ENCODE measurements around the gene MTFP1.
"Not testable (repeated sequence)": the region's sequence is repeated elsewhere in the genome, so short reads cannot be mapped to it uniquely, and the experiment has no call there.

MTFP1 gene

DNA sequence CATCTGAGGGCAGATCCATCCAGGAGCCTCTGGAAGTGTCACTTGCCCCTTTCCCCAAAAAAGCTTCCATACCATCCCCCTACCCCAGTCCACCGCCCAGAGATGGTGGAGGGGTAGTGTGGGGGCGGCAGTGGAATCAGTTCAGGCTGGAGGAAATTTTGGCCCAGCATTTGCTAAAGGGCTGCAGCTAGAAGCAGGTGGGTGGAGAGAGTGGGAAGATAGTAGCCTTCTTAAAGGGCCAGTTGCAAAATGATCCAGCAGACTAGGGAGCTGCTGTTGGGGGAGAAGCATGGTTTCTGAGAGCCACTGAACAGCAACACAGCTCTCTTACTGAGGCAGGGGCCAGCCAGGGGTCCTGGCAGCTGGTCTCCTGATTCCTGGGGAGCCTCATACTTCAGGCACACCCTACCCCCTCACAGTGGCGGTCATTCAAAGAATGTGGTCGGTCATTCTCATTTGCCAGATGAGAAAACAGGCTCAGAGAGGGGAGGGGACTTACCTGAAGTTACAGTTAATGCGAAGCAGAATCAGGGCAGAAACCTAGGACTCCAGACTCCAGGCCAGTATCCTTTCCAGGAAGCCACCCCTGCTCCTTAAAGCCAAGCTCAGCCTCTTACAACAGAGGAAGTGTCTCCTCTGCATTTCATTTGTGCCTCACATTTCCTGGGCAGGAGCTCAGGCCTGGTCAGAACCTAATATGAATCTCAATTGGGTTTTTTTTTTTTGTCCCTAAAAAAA lies 23.4 kb upstream of the MTFP1 start:
- no peak for DNase-seq

- not testable (repeated sequence) for DNase-seq
Observed at GRCh38 chr22:30402766-30403104, 22.8 kb upstream of the MTFP1 start.

GRCh38 chr22:30404307-30404706 lies 21.3 kb upstream of the MTFP1 start:
- no peak for DNase-seq

DNA sequence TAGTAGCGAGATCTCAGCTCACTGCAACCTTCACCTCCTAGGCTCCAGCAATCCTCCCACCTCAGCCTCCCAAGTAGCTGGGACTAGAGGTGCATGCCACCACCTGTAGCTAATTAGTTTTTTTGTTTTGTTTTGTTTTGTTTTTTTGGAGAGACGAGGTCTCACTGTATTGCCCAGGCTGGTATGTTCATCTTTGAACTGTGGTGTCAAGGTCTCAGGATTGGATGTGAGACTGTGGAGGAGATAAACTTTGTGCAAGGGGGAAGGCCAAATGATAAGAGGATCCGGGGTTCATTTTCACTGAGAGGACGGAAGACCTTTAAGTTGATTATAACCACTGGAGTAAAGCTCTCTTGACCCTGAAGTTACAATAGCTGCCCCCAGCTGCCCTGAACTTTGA lies 19.8 kb upstream of the MTFP1 start:
- DNase-seq: no peak

DNA sequence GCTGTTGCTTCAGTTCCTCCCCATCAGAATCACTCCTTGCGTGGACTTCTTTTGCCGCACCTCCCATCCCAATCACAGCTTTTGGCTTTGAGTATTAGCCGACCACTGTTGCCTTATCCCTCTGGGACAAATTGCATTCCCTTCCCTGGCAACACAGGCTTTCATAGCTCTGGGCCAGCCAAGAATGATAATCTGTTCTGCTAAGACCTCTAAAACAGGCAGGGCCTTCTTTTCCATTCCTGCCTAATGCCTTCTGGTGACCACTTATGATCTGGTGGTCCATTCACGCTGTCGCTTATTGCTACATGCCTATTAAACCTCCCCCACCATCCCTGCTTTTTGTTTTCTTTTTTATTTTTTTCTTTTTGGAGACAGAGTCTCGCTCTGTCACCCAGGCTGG lies 19.2 kb upstream of the MTFP1 start:
- DNase-seq: no peak

- no peak for DNase-seq
Observed at GRCh38 chr22:30408388-30409102, 17.0 kb upstream of the MTFP1 start.

GRCh38 chr22:30411780-30412179 lies 13.8 kb upstream of the MTFP1 start:
- DNase-seq: no peak

- DNase-seq: no peak
Observed at GRCh38 chr22:30413001-30413400, 12.6 kb upstream of the MTFP1 start.

GRCh38 chr22:30413745-30414524 lies 11.6 kb upstream of the MTFP1 start:
- DNase-seq: no peak

DNA sequence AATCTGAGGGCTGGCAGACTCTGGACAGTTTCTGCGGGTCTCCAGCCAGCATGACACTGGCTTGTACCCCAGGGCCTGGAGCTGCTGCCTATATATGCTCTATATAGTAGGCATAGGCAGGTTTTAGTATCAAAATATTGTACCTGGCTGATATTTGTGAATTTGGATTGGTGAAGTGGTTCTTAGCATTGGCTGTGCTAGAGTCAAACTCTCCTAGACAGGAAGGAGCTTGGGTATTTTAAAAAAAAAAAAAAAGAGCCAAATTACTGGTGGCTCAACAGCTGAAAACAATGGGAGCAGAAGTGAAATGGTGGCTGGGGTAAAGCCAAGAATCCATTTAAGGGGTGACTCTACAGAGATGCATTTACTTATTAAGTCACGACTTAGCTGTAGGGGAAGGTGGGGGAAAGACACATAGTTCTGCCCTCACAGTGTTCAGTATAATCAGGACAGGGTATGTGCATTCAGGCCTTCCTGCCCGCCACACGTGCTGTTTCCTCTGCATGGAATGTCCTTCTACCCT lies 11.0 kb upstream of the MTFP1 start:
- no peak for DNase-seq

DNA sequence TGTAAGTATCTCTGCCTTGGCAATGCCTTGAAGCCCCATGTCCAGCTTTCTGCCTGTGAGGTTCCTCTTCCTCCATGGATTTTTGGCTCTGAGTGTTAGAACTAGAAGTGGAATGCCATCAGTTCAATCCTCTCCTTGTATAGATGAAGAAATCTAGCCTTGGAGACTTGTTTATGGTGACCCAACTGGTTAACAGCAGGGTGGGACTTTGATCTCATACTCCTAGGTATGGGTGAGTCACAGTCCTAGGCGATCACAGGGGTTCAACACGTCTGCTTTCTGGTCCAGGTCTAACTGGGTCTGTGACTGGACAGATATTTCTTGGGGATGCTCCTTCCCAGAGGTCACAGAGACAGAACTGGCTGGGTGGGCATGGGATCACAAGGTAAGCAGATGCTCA lies 9.2 kb upstream of the MTFP1 start:
- DNase-seq: no peak

DNA sequence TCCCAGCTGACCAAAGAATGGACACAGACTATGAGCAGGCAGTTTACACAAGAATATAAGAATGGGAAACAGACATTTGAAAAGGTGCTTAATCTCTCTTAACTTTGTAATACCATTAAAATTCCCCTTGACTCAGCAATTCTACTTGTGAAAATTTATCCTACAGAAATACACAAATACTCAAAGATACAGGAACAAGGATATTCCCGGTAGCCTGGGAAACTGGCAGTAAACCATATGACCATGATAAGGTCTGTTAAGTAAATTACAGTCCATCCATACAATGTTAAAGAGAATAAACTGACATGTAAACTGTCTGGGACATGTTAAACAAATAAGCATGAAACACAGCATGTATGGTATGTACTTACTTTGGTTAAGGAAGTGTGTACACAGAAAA lies 8.7 kb upstream of the MTFP1 start:
- DNase-seq: no peak

DNA sequence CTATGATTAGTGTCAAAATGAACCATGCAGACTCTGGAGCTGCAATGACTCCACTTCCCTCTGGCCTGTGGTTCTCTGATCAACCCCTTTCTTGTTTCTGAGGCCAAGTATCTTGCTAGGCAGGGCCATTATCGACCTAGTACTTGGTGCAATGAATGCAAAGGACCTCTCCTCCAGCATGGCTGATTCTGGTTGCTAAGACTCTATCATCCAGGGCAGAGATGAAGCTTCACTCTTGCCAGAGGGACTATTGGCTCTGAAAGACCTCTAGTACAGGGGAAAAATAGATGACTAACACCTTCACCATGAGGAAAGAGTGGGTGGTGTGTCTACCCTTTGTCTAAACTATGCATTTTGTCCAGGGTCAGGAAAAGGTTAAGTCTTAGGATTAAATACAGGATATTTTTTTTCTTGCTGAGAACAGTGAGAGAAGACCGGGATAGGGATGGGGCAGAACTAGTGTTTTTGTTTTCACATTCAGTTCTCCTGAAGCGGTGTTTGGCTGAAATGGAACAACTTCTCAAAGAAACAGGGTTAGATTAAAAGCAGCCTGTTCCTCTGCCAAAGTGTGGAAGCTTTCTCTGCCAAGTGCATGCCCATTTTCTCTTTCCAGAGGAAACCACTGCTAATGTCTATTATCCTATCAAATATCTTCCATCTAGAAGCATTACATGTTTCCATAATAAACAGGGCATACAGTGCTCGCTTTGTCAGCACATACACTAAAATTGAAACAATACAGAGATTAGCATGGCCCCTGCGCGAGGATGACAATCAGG lies 5.0 kb upstream of the MTFP1 start:
- no peak for DNase-seq

DNA sequence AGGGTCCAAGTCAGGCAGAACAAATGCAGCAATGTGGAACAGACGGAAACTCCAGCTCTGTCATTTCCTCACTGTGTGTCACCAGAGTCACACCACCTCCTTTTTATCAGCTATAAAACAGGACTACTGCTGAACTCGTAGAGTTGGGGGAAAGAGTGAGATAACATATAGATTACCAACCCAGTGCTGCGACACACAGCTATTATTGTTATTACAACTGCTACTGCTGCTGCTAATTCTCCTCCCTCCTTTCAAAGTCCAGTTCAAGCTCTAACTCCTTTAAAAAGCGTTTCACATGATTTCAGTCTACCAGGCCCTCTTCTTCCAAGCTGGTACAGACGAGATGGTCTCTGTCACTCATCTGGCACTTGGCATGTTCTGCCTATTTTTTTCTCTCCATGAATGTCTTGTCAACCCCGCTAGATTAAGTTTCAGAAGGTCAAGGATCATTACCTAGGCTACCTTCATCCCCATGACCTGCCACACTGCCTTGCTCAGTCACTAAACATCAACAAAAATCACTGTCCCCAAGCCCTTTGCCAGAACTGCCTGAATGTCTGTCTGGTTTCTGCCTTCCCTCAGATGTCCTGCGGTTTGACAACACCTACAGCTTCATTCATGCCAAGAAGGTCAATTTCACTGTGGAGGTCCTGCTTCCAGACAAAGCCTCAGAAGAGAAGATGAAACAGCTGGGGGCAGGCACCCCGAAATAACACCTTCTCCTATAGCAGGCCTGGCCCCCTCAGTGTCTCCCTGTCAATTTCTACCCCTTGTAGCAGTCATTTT lies 3.7 kb upstream of the MTFP1 start:
- DNase-seq: no peak

GRCh38 chr22:30422481-30423300 lies 2.9 kb upstream of the MTFP1 start:
- no peak for DNase-seq

GRCh38 chr22:30423301-30423958 lies 2.1 kb upstream of the MTFP1 start:
- DNase-seq: no peak

- peak; percentile 99 for DNase-seq
Observed at GRCh38 chr22:30423959-30424533, 1.5 kb upstream of the MTFP1 start.

DNA sequence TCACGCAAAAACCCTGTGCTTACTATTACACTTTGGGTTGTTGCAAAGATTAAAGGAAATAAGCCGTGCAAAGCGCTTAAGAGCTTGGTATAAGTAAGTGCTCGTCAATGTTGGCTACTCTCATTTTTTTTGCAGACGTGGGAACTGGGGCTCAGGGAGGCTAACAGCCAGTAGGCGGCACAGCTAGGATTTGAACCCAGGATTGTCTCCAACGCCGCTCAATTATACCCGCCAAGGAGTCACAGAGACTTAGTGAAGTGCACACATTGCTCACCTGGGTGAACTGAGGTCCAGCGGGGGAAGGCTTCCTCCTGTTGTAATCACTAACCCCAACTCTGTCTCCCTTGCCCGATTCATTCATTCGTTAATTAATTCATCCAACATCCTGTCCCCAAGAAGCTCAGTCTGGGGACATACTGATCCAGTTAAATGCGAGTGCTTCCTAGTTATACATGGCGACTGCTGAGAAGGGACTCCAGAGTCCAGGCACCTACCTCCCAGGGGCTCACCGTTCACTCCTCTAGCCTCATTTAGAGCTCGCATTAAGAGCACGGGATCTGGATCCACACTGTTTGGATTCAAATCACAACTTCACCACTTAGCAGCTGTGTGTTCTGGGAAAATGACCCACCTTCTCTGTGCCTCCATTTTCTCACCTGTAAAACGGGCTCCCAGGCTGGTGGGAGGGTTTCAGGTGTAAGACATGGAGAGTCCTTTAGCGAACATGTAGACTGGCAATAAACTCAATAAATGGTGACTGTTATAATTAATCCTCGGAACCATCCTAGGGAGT lies 838 bp upstream of the MTFP1 start:
- no peak for DNase-seq

DNA sequence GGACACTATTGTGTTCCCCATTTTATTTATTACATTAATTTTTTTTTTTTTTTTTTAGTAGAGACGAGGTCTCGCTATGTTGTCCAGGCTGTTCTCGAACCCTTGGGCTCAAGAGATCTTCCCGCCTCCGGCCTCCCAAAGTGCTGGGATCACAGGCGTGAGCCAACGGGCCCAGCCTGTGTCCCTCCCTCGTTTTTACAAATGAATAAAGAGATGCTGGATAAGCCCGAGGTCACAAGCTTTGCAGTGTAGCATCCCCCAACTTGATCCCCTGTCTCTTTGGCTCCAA lies 297 bp upstream of the MTFP1 start:
- DNase-seq: no peak

Measured in NCI-H1092 (cell line).